ENCODE data around the gene ORC3.

Gene ORC3

GRCh38 chr6:87637106-87637505 is 47.2 kb downstream of the ORC3 start:
- Histone ChIP-seq H3K36me3 (peaks cover 10% of the 10 kb centered on the region), H3K4me3 (ENCODE audit: low read depth, low read length) (no peak overlapping the region), H3K27ac (no peak overlapping the region), H3K9me3 (ENCODE audit: severe bottlenecking) (no peaks in the 10 kb centered on the region), H3K27me3 (ENCODE audit: insufficient read depth, low read depth, severe bottlenecking) (no peaks in the 10 kb centered on the region)
- TF ChIP-seq CTCF (IDR thresholded peaks at IDR 0.05; ENCODE audit: low read depth, low read length), result no peak
- DNase-seq, result no peak

GRCh38 chr6:87639373-87639772 is 49.4 kb downstream of the ORC3 start:
- no peak for TF ChIP-seq CTCF (IDR thresholded peaks at IDR 0.05; ENCODE audit: low read depth, low read length)
- H3K27me3 ChIP-seq (ENCODE audit: insufficient read depth, low read depth, severe bottlenecking), result no peaks in the 10 kb centered on the region
- H3K9me3 ChIP-seq (ENCODE audit: severe bottlenecking), result no peaks in the 10 kb centered on the region
- H3K4me3 ChIP-seq (ENCODE audit: low read depth, low read length), result no peak overlapping the region
- peaks cover 7% of the 10 kb centered on the region for H3K36me3 ChIP-seq
- no peak overlapping the region for H3K27ac ChIP-seq
- no peak for DNase-seq

GRCh38 chr6:87641065-87641692 is 51.2 kb downstream of the ORC3 start:
- no peaks in the 10 kb centered on the region for H3K9me3 ChIP-seq (ENCODE audit: severe bottlenecking)
- H3K4me3 ChIP-seq (ENCODE audit: low read depth, low read length), result no peak overlapping the region
- TF ChIP-seq CTCF (IDR thresholded peaks at IDR 0.05; ENCODE audit: low read depth, low read length), result no peak

GRCh38 chr6:87645080-87645479 is 55.1 kb downstream of the ORC3 start:
- no peak overlapping the region for H3K27ac ChIP-seq
- H3K9me3 ChIP-seq (ENCODE audit: severe bottlenecking), result no peaks in the 10 kb centered on the region
- no peaks in the 10 kb centered on the region; the same call in 1 of the 2 replicates for H3K36me3 ChIP-seq
- no peak for DNase-seq
- TF ChIP-seq CTCF (IDR thresholded peaks at IDR 0.05; ENCODE audit: low read depth, low read length), result no peak
- H3K4me3 ChIP-seq (ENCODE audit: low read depth, low read length), result no peak overlapping the region
- no peaks in the 10 kb centered on the region for H3K27me3 ChIP-seq (ENCODE audit: insufficient read depth, low read depth, severe bottlenecking)

More at GRCh38 chr6:87641065-87641692, 51.2 kb downstream of the ORC3 start:
- Histone ChIP-seq H3K36me3 (peaks cover 7% of the 10 kb centered on the region), H3K27me3 (ENCODE audit: insufficient read depth, low read depth, severe bottlenecking) (no peaks in the 10 kb centered on the region), H3K27ac (no peak overlapping the region)
- no peak for DNase-seq

GRCh38 chr6:87653074-87653962 is 63.4 kb downstream of the ORC3 start:
- H3K27me3 ChIP-seq (ENCODE audit: insufficient read depth, low read depth, severe bottlenecking), result no peaks in the 10 kb centered on the region
- no peak overlapping the region for H3K27ac ChIP-seq
- TF ChIP-seq CTCF (IDR thresholded peaks at IDR 0.05; ENCODE audit: low read depth, low read length), result no peak
- no peak for DNase-seq
- peaks cover 17% of the 10 kb centered on the region for H3K36me3 ChIP-seq
- no peaks in the 10 kb centered on the region for H3K9me3 ChIP-seq (ENCODE audit: severe bottlenecking)
- no peak overlapping the region for H3K4me3 ChIP-seq (ENCODE audit: low read depth, low read length)
